H1 (cell line): ENCODE results near the gene CTIF. TPM values are rescaled to one million over a fixed set of nuclear protein-coding genes. Genes with fewer than 3 reads are reported as not detected.
A peak's percentile ranks its signal among the peaks of the same experiment; 100 is the strongest.

Experiments used
- CTCF ChIA-PET: fragments of 300-600 bp; sonication (Branson Sonifier 250); formaldehyde crosslinking; loops from one replicate; lab custom pipeline; 2021; ENCODE audit not compliant: partially characterized antibody; lab: Charles Lee
- POLR2A ChIA-PET: fragments of 300-600 bp; sonication (Branson Sonifier 250); formaldehyde crosslinking; loops from one replicate; lab custom pipeline; 2021; ENCODE audit warnings: inconsistent platforms; ENCODE audit not compliant: partially characterized antibody; lab: Charles Lee
- DNase-seq, 2 experiments: peaks; one replicate each; pipeline versions ENCODE4 v3.0.0 to v3.0.0-alpha.2; 2010 to 2022; ENCODE audit warnings: low spot score in 2 of 2, low read depth in 1 of 2, mixed read lengths in 1 of 2
- FAIRE-seq: peaks from 2 replicates; lab custom pipeline; 2011; peaks lifted over from hg19 to GRCh38; lab: Jason Lieb, UNC
- H2AFZ ChIP-seq: 2 replicates; pipeline ENCODE4 v1.8.1; 2012; ENCODE audit warnings: low read length, inconsistent platforms
- H2AK5ac ChIP-seq: 2 replicates; pipeline ENCODE4 v1.6.1; 2013; ENCODE audit warnings: low read depth, low read length
- H2BK120ac ChIP-seq: replicated peaks from 2 replicates; pipeline ENCODE3; 2013; ENCODE audit warnings: low read depth, low read length, inconsistent platforms
- H2BK12ac ChIP-seq: 2 replicates; pipeline ENCODE4 v1.6.1; 2013; ENCODE audit warnings: low read depth, low read length
- H2BK15ac ChIP-seq: 2 replicates; pipeline ENCODE4 v1.6.1; 2013; ENCODE audit warnings: low read length
- H2BK20ac ChIP-seq: 2 replicates; pipeline ENCODE4 v1.6.1; 2013; ENCODE audit warnings: low read length
- H2BK5ac ChIP-seq: 2 replicates; pipeline ENCODE4 v1.6.1; 2013; ENCODE audit warnings: low read depth, low read length
- H3K14ac ChIP-seq: 2 replicates; pipeline ENCODE4 v1.6.1; 2013; ENCODE audit warnings: inconsistent platforms; ENCODE audit not compliant: insufficient read length
- H3K18ac ChIP-seq: 2 replicates; pipeline ENCODE4 v1.6.1; 2013; ENCODE audit warnings: low read length; ENCODE audit errors: extremely low read depth
- H3K23ac ChIP-seq: 2 replicates; pipeline ENCODE4 v1.6.1; 2013; ENCODE audit warnings: inconsistent platforms; ENCODE audit not compliant: insufficient read length
- H3K23me2 ChIP-seq: 2 replicates; pipeline ENCODE4 v1.6.1; 2013; ENCODE audit warnings: low read depth, low read length
- H3K27ac ChIP-seq: 2 replicates; pipeline ENCODE4 v1.6.1; 2011; ENCODE audit warnings: low read depth, low read length, inconsistent platforms
- H3K27me3 ChIP-seq, 4 experiments: replicated peaks in 1 of 4; 1 replicate in 1 of 4; 2 replicates in 3 of 4; pipeline versions ENCODE4 v1.6.1 to v1.8.1; 2011 to 2013; ENCODE audit warnings: low read length in 3 of 4, mild to moderate bottlenecking in 3 of 4, inconsistent platforms in 2 of 4, mixed read lengths in 2 of 4, moderate library complexity in 1 of 4; ENCODE audit not compliant: control insufficient read depth in 3 of 4, insufficient read depth in 3 of 4; ENCODE audit errors: extremely low read depth in 1 of 4
- H3K36me3 ChIP-seq, 4 experiments: 2 replicates each; pipeline versions ENCODE4 v1.6.1 to v1.8.1; 2011 to 2013; ENCODE audit warnings: mild to moderate bottlenecking in 4 of 4, low read length in 3 of 4, moderate library complexity in 2 of 4, control low read depth in 1 of 4, inconsistent platforms in 1 of 4; ENCODE audit not compliant: insufficient read depth in 4 of 4, control insufficient read depth in 2 of 4
- H3K4ac ChIP-seq: replicated peaks from 2 replicates; pipeline ENCODE3; 2013; ENCODE audit warnings: low read length, low read depth, mixed read lengths, inconsistent platforms; ENCODE audit not compliant: insufficient read length
- H3K4me1 ChIP-seq, 4 experiments: replicated peaks in 1 of 4; 1 replicate in 1 of 4; 2 replicates in 3 of 4; pipeline versions ENCODE4 v1.6.1 to v1.8.1; 2011 to 2013; ENCODE audit warnings: low read length in 3 of 4, inconsistent platforms in 2 of 4, mixed read lengths in 1 of 4; ENCODE audit not compliant: insufficient read depth in 4 of 4, control insufficient read depth in 3 of 4
- H3K4me2 ChIP-seq, 2 experiments: 2 replicates each; pipeline versions ENCODE4 v1.6.1 to v1.8.1; 2011 to 2013; ENCODE audit warnings: low read depth in 2 of 2, low read length in 2 of 2, control low read depth in 1 of 2, inconsistent platforms in 1 of 2, mild to moderate bottlenecking in 1 of 2; ENCODE audit not compliant: insufficient read depth in 1 of 2
- H3K4me3 ChIP-seq, 4 experiments: fragments of 200-600, 300-600 bp in 1 of 4; sonication (generic), shearing (Covaris generic), sonication (Bioruptor Twin) in 1 of 4; 2 replicates each; pipeline versions ENCODE4 v1.5.1 to v1.8.1; 2011 to 2016; ENCODE audit warnings: low read length in 4 of 4, low read depth in 3 of 4, control low read depth in 2 of 4, inconsistent platforms in 2 of 4, mild to moderate bottlenecking in 2 of 4, mixed read lengths in 1 of 4, moderate library complexity in 1 of 4; ENCODE audit not compliant: insufficient read depth in 2 of 4; ENCODE audit errors: extremely low read depth in 1 of 4
- H3K56ac ChIP-seq: replicated peaks from 2 replicates; pipeline ENCODE3; 2013; ENCODE audit warnings: low read depth, mild to moderate bottlenecking, mixed read lengths, low read length, inconsistent platforms; ENCODE audit not compliant: insufficient read length
- H3K79me1 ChIP-seq: 2 replicates; pipeline ENCODE4 v1.6.1; 2013; ENCODE audit warnings: low read depth, low read length, control low read depth
- H3K79me2 ChIP-seq, 2 experiments: 2 replicates each; pipeline versions ENCODE4 v1.6.1 to v1.8.1; 2012 to 2013; ENCODE audit warnings: low read length in 2 of 2, mild to moderate bottlenecking in 2 of 2, inconsistent platforms in 1 of 2; ENCODE audit not compliant: insufficient read depth in 2 of 2, control insufficient read depth in 1 of 2
- H3K9ac ChIP-seq, 4 experiments: replicated peaks in 1 of 4; 1 replicate in 1 of 4; 2 replicates in 3 of 4; pipeline versions ENCODE4 v1.6.1 to v1.8.1; 2011 to 2013; ENCODE audit warnings: low read depth in 3 of 4, low read length in 3 of 4, control low read depth in 2 of 4, mild to moderate bottlenecking in 2 of 4, moderate library complexity in 2 of 4, inconsistent platforms in 1 of 4; ENCODE audit errors: extremely low read depth in 1 of 4
- H3K9me3 ChIP-seq, 2 experiments: 2 replicates each; pipeline versions ENCODE4 v1.6.1 to v1.8.1; 2012 to 2013; ENCODE audit warnings: mild to moderate bottlenecking in 2 of 2, moderate library complexity in 2 of 2, control low read depth in 1 of 2, inconsistent platforms in 1 of 2, low read depth in 1 of 2, low read length in 1 of 2, mixed read lengths in 1 of 2; ENCODE audit not compliant: insufficient read depth in 2 of 2
- H4K20me1 ChIP-seq, 2 experiments: replicated peaks in 1 of 2; 2 replicates each; pipeline versions ENCODE3 to v1.8.1; 2011 to 2013; ENCODE audit warnings: inconsistent platforms in 2 of 2, low read length in 2 of 2, mild to moderate bottlenecking in 1 of 2; ENCODE audit not compliant: insufficient read depth in 2 of 2, control insufficient read depth in 1 of 2
- H4K5ac ChIP-seq: 2 replicates; pipeline ENCODE4 v1.6.1; 2013; ENCODE audit warnings: low read length, low read depth, mixed read lengths, inconsistent platforms; ENCODE audit not compliant: insufficient read length
- H4K8ac ChIP-seq: 2 replicates; pipeline ENCODE4 v1.8.0; 2013; ENCODE audit warnings: mild to moderate bottlenecking, moderate library complexity, low read length, inconsistent platforms; ENCODE audit not compliant: insufficient read depth; ENCODE audit errors: extremely low read depth
- H4K91ac ChIP-seq: replicated peaks from 2 replicates; pipeline ENCODE3; 2013; ENCODE audit warnings: low read length, mixed read lengths, inconsistent platforms; ENCODE audit not compliant: insufficient read length
- BCL11A ChIP-seq, 2 experiments: IDR thresholded peaks; one replicate each; pipeline ENCODE4 v1.6.1; 2011; ENCODE audit warnings: low read depth in 2 of 2, low read length in 2 of 2, mild to moderate bottlenecking in 2 of 2
- CBX5 ChIP-seq: fragments of 300-800, 300-1000 bp; sonication (generic); IDR thresholded peaks from 2 replicates; pipeline ENCODE4 v1.7.1; 2016; ENCODE audit warnings: antibody characterized with exemption, low read length, low read depth
- CREB1 ChIP-seq: IDR thresholded peaks from 2 replicates; pipeline ENCODE4 v1.6.1; 2012; ENCODE audit warnings: inconsistent platforms
- HDAC6 ChIP-seq: IDR thresholded peaks from one replicate; pipeline ENCODE4 v1.7.1; 2012; ENCODE audit warnings: low read depth, mild to moderate bottlenecking, inconsistent platforms, low read length, moderate library complexity
- JUN ChIP-seq: IDR thresholded peaks from 2 replicates; pipeline ENCODE4 v1.6.1; 2011; ENCODE audit warnings: low read depth, mild to moderate bottlenecking, improper control_type of control experiment, low read length
- POLR2A ChIP-seq, 2 experiments: IDR thresholded peaks; 1 replicate in 1 of 2; 2 replicates in 1 of 2; pipeline ENCODE4 v1.6.1; 2011; ENCODE audit warnings: low read depth in 2 of 2, low read length in 2 of 2, mild to moderate bottlenecking in 2 of 2; ENCODE audit errors: control extremely low read depth in 1 of 2
- RFX5 ChIP-seq: IDR thresholded peaks from 2 replicates; pipeline ENCODE4 v1.6.1; 2011; ENCODE audit warnings: low read depth, low read length, improper control_type of control experiment, borderline replicate concordance
- RNF2 ChIP-seq: fragments of 200-900, 300-1000 bp; sonication (generic); IDR thresholded peaks from 2 replicates; pipeline ENCODE4 v1.7.1; 2016; ENCODE audit warnings: borderline replicate concordance, low read depth, mild to moderate bottlenecking, antibody characterized with exemption, low read length; ENCODE audit not compliant: poor library complexity, severe bottlenecking; ENCODE audit errors: missing control alignments
- SP1 ChIP-seq: IDR thresholded peaks from 2 replicates; pipeline ENCODE4 v1.6.1; 2011; ENCODE audit warnings: low read depth, low read length
- TCF12 ChIP-seq: IDR thresholded peaks from 2 replicates; pipeline ENCODE4 v1.6.1; 2011; ENCODE audit warnings: low read depth, mild to moderate bottlenecking, low read length
- YY1 ChIP-seq: IDR thresholded peaks from 2 replicates; pipeline ENCODE4 v1.6.1; 2011; ENCODE audit warnings: low read depth, mild to moderate bottlenecking, low read length
- WGBS, 2 experiments: shearing (Covaris generic) in 1 of 2; methylation state at CpG; one replicate each; pipeline versions ENCODE4 v1.1.6 to v1.1.7; 2013 to 2015; ENCODE audit warnings: low lambda C conversion rate in 2 of 2, mixed read lengths in 2 of 2, inconsistent platforms in 1 of 2, low coverage in 1 of 2, missing lambda C conversion rate in 1 of 2; ENCODE audit not compliant: insufficient replicate concordance in 2 of 2, insufficient coverage in 1 of 2, insufficient read length in 1 of 2; ENCODE audit errors: extremely low coverage in 1 of 2, missing lambda C conversion rate in 1 of 2; 5-methylcytosine and 5-hydroxymethylcytosine counted together
- polyA plus RNA-seq, 7 experiments: library from polyadenylated mRNA; depleted of rRNA in 3 of 7; stranded (reverse) in 5 of 7; unstranded in 2 of 7; fragments of >200 nt in 5 of 7; fragments of 200-250 nt in 2 of 7; gene quantifications; 1 replicate in 5 of 7; 2 replicates in 1 of 7; 4 replicates in 1 of 7; pipeline versions ENCODE4 v1.2.1 to v1.2.3, GENCODE V29; 2011 to 2013; ENCODE audit warnings: missing spikeins in 2 of 7, mixed read lengths in 2 of 7
- total RNA-seq: library from RNA; stranded (reverse); fragmentation: NEBNext Ultra II Directional; extraction: Animal tissue kit (Norgen Biotek cat#: 25700); gene quantifications from 2 replicates; pipeline ENCODE4 v1.2.1, GENCODE V29; 2021
- TF ChIP-seq, protein P1 (sequence below): IDR thresholded peaks from 2 replicates; pipeline ENCODE4 v1.6.1; 2011; ENCODE audit warnings: low read depth, mild to moderate bottlenecking, low read length; ENCODE audit not compliant: insufficient read depth
- TF ChIP-seq, protein P2 (sequence below): IDR thresholded peaks from 2 replicates; pipeline ENCODE4 v1.6.1; 2012; ENCODE audit warnings: inconsistent platforms

Gene CTIF
- total and polyA plus RNA-seq, 2 of the 8 experiments (the other 6 are each of a cell fraction or from before 2014, with no cell fraction given), result 9.0 to 17.8 TPM

DNA sequence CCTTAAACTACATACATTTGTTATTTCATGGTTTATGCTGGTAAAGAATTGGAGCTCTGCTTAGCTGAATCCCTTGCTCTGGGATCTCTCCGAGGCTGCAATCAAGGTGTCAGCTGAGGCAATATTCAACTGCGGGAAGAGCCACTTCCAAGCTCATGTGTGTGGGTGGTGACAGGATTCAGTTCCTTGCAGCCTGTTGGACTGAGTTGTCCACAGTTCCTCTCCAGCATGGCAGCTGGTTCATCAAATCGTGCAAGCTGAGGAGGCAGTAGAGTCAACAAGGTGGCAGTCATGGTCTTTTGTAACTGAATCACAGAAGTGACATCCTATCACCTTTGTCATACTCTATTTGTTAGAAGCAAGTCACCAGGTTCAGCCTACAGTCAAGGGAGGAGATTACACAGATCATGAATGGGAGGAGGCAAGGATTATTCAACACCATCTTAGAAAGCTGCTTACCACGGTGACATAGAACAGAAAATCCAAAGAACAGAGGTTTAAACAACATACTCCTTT lies 56.9 kb downstream of the CTIF start:
- no peak overlapping the region for H3K4ac ChIP-seq
- H3K9ac ChIP-seq, result 0 out of 7 replicates have a peak overlapping the region, but pooled peaks of 1 of the 4 experiments have one; percentile 13
- no peak overlapping the region for H3K4me3 ChIP-seq
- H2BK20ac ChIP-seq, result no peak overlapping the region
- no peaks in the 10 kb centered on the region for H3K23me2 ChIP-seq
- H4K5ac ChIP-seq, result no peak overlapping the region
- no peak overlapping the region for H3K23ac ChIP-seq
- H3K27ac ChIP-seq, result no peak overlapping the region
- no peak overlapping the region for H3K14ac ChIP-seq
- H3K9me3 ChIP-seq, result no peaks in the 10 kb centered on the region
- H3K79me1 ChIP-seq, result peaks cover 3% of the 10 kb centered on the region; the same call in 1 of the 2 replicates
- no peak overlapping the region for H2BK12ac ChIP-seq
- H4K8ac ChIP-seq, result no peak overlapping the region
- H3K4me1 ChIP-seq, result peaks cover 0 to 5% (median 3%) of the 10 kb centered on the region in 4 experiments; a peak in 2 of 7 replicates
- FAIRE-seq (no peak), DNase-seq (no peak)
- 89% methylated on average over 4 of the region's 4 CpGs; no CpG with 5 or more reads in 1 of the 2 experiments for WGBS, 2 experiments
- no peak overlapping the region for H4K91ac ChIP-seq
- H4K20me1 ChIP-seq, result peaks cover 3 to 6% of the 10 kb centered on the region in 2 experiments
- H2BK120ac ChIP-seq, result no peak overlapping the region
- peaks cover 0 to 4% of the 10 kb centered on the region in 2 experiments; a peak in 1 of 4 replicates for H3K79me2 ChIP-seq
- H3K36me3 ChIP-seq, result no peaks in the 10 kb centered on the region
- H2BK15ac ChIP-seq, result no peak overlapping the region
- no peak overlapping the region for H3K56ac ChIP-seq
- no peak overlapping the region for H2BK5ac ChIP-seq
- no peaks in the 10 kb centered on the region for H3K27me3 ChIP-seq
- H3K4me2 ChIP-seq, result no peak overlapping the region
- H3K18ac ChIP-seq, result no peak overlapping the region
- no peak overlapping the region for H2AK5ac ChIP-seq
- no peak overlapping the region for H2AFZ ChIP-seq
- CTCF ChIA-PET, result interaction anchor here (1.1 to 3.2 kb wide), 7 partner anchors 11 to 120 kb away, joined by 3 to 27 read pairs (median 4); no protein-coding TSS in a partner anchor
- POLR2A ChIA-PET, result no interaction called here
- TF ChIP-seq HDAC6 (no peak), TCF12 (no peak), YY1 (no peak), SP1 (no peak), CBX5 (no peak), POLR2A (IDR thresholded peaks at IDR 0.05; ENCODE audit: control extremely low read depth in 1 of 2, low read depth in 2 of 2, low read length in 2 of 2) (no peak), CREB1 (no peak), RNF2 (no peak), RFX5 (no peak), BCL11A (IDR thresholded peaks at IDR 0.05; ENCODE audit: low read depth in 2 of 2, low read length in 2 of 2) (no peak), JUN (no peak)
- TF ChIP-seq, protein P1, sequence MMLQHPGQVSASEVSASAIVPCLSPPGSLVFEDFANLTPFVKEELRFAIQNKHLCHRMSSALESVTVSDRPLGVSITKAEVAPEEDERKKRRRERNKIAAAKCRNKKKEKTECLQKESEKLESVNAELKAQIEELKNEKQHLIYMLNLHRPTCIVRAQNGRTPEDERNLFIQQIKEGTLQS, result no peak
- TF ChIP-seq, protein P2, sequence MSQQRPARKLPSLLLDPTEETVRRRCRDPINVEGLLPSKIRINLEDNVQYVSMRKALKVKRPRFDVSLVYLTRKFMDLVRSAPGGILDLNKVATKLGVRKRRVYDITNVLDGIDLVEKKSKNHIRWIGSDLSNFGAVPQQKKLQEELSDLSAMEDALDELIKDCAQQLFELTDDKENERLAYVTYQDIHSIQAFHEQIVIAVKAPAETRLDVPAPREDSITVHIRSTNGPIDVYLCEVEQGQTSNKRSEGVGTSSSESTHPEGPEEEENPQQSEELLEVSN, result no peak
